ENCODE measurements around the gene GORASP1. TPM values are rescaled to one million over a fixed set of nuclear protein-coding genes. Genes with fewer than 3 reads are reported as not detected.

GORASP1 gene
- total and polyA plus RNA-seq, 12 donors: 24.3 to 66.2 (median 46.6) TPM

DNA sequence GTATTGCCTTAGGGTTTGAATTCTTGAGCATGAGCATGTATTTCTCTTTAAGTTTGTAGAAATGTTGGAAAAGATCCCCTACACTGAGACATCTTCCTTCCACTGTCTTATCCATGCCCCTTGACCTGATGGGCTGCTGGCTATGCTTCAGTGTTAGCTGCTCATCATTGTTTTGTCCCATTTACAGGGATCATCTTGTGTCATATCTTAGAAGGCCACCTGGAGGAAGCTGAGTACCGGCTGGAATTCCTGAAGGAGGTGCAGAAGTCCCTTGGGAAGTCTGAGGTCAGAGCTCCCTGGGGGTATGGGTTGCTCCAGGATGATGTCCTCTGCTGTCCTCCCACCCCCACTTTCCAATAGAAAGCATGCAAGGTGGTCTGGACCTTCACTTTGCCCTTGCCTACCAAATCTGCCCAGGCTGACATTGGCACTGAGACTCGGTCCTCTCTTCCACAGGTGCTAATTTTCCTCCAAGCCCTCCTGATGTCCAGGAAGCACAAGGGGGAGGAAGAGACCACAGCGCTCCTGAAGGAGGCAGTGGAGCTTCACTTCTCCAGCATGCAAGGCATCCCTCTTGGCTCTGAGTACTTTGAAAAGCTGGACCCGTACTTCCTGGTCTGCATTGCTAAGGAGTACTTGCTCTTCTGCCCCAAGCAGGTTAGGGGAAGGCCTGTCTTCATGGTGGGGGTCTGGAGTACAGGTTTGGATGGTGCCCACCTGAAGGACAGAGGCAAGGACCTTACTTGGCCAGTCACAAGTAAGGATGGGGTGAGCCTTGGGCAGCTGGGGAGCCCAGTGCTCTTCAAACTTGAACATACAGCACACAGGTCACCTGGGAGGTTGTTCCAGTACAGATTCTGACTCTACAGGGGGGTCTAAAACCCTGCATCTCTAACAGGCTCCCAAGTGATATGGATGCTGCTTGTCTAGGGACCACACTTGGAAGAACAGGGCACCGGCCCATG lies 17.7 kb upstream of the GORASP1 start:
- H3K4me1 ChIP-seq (replicated peaks in 1 of 2): no peaks in the 10 kb centered on the region
- no peak for TF ChIP-seq POLR2A (IDR thresholded peaks at IDR 0.05)
- TF ChIP-seq, protein P1, sequence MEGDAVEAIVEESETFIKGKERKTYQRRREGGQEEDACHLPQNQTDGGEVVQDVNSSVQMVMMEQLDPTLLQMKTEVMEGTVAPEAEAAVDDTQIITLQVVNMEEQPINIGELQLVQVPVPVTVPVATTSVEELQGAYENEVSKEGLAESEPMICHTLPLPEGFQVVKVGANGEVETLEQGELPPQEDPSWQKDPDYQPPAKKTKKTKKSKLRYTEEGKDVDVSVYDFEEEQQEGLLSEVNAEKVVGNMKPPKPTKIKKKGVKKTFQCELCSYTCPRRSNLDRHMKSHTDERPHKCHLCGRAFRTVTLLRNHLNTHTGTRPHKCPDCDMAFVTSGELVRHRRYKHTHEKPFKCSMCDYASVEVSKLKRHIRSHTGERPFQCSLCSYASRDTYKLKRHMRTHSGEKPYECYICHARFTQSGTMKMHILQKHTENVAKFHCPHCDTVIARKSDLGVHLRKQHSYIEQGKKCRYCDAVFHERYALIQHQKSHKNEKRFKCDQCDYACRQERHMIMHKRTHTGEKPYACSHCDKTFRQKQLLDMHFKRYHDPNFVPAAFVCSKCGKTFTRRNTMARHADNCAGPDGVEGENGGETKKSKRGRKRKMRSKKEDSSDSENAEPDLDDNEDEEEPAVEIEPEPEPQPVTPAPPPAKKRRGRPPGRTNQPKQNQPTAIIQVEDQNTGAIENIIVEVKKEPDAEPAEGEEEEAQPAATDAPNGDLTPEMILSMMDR (IDR thresholded peaks at IDR 0.05): peak in 3 of 6 experiments; percentile 11 to 25 (median 24)
- no peaks in the 10 kb centered on the region for H3K27me3 ChIP-seq
- H3K4me3 ChIP-seq: no peak overlapping the region
- 67 to 87% (median 82%) methylated on average over 4 to 5 of the region's 5 CpGs for WGBS, 4 donors
- no peak for DNase-seq
- H3K27ac ChIP-seq: no peak overlapping the region
- H3K9me3 ChIP-seq (replicated peaks in 1 of 3): no peaks in the 10 kb centered on the region
- intact Hi-C loops (cut with DNase I): loop anchor here (5.0 to 10.0 kb wide), 2 partner anchors 162 to 170 kb away; no protein-coding TSS in a partner anchor
- H3K36me3 ChIP-seq (replicated peaks in 1 of 2): no peaks in the 10 kb centered on the region

DNA sequence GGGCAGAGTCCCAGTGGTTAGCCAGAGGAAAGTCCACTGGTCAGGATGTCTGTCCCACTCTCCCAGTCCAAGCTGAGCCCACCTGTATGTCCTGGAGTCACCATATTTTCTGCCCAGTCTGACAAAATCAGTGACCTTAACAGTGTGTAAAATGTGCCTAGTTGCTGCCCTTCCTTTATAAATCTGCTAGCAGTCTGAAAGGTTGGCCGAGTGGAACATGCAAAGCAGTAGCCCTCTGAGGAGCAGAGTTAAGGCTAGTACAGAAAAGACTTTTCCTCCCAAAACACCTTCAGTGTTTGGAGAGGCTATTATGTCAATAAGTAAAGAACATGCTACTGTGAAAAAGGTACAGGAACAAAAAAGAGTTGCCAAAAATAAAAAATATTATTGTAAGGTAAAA lies 15.4 kb upstream of the GORASP1 start:
- no peak overlapping the region for H3K4me3 ChIP-seq
- H3K27me3 ChIP-seq: no peaks in the 10 kb centered on the region
- intact Hi-C loops (cut with DNase I): loop anchor here in 1 of 2 donors (10.0 kb wide), 1 partner anchor 172 kb away; no protein-coding TSS in a partner anchor
- no peak overlapping the region for H3K27ac ChIP-seq
- no peaks in the 10 kb centered on the region for H3K36me3 ChIP-seq (replicated peaks in 1 of 2)
- no peaks in the 10 kb centered on the region for H3K4me1 ChIP-seq (replicated peaks in 1 of 2)
- 80 to 90% (median 86%) methylated on average over 1 of the region's 1 CpG for WGBS, 4 donors
- DNase-seq: no peak
- no peaks in the 10 kb centered on the region for H3K9me3 ChIP-seq (replicated peaks in 1 of 3)
- TF ChIP-seq, protein P1 (IDR thresholded peaks at IDR 0.05): no peak
- no peak for TF ChIP-seq POLR2A (IDR thresholded peaks at IDR 0.05)

DNA sequence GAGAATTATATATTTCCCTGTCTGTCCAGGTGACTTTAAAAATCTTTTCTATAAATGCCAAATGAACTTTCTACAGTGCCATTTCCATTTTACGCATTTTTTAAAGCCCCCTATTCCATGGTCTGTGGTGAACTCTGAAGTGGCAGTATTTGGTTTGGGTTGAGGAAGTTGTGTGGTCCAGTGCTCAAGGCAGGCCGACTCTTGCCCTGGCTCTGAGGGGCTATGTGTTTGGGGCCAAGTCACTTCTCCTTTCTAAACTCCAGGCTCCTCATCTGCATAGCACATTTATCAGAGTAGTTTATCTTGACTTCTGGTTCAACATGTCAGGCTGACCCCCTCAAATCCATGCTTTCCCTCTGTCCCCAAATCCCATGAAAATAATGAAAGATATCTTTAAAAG lies 14.2 kb upstream of the GORASP1 start:
- H3K4me3 ChIP-seq: no peak overlapping the region
- no peaks in the 10 kb centered on the region for H3K27me3 ChIP-seq
- H3K27ac ChIP-seq: no peak overlapping the region
- intact Hi-C loops (cut with DNase I): loop anchor here in 1 of 2 donors (10.0 kb wide), 1 partner anchor 173 kb away; no protein-coding TSS in a partner anchor
- TF ChIP-seq, protein P1 (IDR thresholded peaks at IDR 0.05): no peak
- no peak for TF ChIP-seq POLR2A (IDR thresholded peaks at IDR 0.05)
- no peaks in the 10 kb centered on the region for H3K9me3 ChIP-seq (replicated peaks in 1 of 3)
- H3K36me3 ChIP-seq (replicated peaks in 1 of 2): no peaks in the 10 kb centered on the region
- no peaks in the 10 kb centered on the region for H3K4me1 ChIP-seq (replicated peaks in 1 of 2)
- no peak for DNase-seq
- 80 to 92% (median 86%) methylated on average over 2 of the region's 2 CpGs for WGBS, 4 donors

DNA sequence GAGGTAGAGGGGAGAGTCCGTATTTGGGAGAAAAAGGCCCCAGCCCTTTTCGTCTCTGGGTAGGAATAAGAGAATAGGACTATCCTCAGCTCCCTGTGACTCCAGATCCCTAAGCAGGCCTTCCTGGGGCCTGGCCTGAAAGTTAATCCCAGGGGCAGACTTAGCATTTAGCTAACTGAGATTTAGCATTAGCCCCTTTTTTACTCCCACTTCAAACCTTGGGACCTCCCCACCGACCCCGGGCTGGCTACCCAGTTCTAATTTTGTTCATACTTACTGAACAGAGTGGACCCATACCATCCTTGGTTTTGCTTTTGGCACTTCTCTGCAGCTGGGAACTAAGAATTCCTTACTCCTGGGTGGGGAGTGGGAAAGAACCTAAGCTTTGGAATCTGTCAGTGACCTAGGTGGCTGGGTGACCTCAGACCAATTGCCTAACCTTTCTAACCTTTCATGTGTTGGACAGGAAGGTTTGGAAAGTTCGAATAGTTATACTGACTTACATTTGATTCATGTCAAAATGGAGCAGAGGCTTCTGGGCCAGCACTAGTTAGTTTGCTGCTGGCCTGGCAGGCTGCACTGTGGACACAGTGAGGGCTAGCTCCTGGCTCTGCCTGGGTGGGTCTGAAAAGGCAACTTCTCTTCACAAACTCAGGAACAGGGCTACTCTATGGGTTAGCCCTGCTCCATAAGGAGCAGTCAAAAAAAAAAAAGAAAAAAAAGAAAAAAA lies 11.7 kb upstream of the GORASP1 start:
- WGBS, 4 donors: 59 to 91% (median 82%) methylated on average over 5 of the region's 5 CpGs
- no peak for DNase-seq
- no peak overlapping the region for H3K4me3 ChIP-seq
- no peak for TF ChIP-seq POLR2A (IDR thresholded peaks at IDR 0.05)
- TF ChIP-seq, protein P1 (IDR thresholded peaks at IDR 0.05): no peak
- no peaks in the 10 kb centered on the region for H3K4me1 ChIP-seq (replicated peaks in 1 of 2)
- no peaks in the 10 kb centered on the region for H3K27me3 ChIP-seq
- H3K36me3 ChIP-seq (replicated peaks in 1 of 2): no peaks in the 10 kb centered on the region
- intact Hi-C loops (cut with DNase I): loop anchor here in 1 of 2 donors (10.0 kb wide), 1 partner anchor 76 kb away; the partner anchor contains the start of gene XIRP1
- no peaks in the 10 kb centered on the region for H3K9me3 ChIP-seq (replicated peaks in 1 of 3)
- no peak overlapping the region for H3K27ac ChIP-seq

Data from adrenal gland (tissue), 12 donors.